ENCODE results near the gene GLS.

- no peak for TF ChIP-seq CTCF (IDR thresholded peaks at IDR 0.05)
- no peak for TF ChIP-seq POLR2A (IDR thresholded peaks at IDR 0.05)
These were observed 79.5 kb downstream of the GLS start for GRCh38 chr2:190959911-190960788.

Data from thyroid gland (tissue), 4 donors.